HG03175 (cell line): ENCODE measurements around the gene PAN2.
A peak's percentile ranks its signal among the peaks of the same experiment; 100 is the strongest.
"Not testable (repeated sequence)": the region's sequence is repeated elsewhere in the genome, so short reads cannot be mapped to it uniquely, and the experiment has no call there.

Experiments used
- ATAC-seq: cut with Tn5 transposase; IDR thresholded peaks from one replicate; pipeline ENCODE4 v1.9.1; 2021; ENCODE audit warnings: mild to moderate bottlenecking, moderate library complexity; ENCODE audit not compliant: unreplicated experiment

PAN2 gene

DNA sequence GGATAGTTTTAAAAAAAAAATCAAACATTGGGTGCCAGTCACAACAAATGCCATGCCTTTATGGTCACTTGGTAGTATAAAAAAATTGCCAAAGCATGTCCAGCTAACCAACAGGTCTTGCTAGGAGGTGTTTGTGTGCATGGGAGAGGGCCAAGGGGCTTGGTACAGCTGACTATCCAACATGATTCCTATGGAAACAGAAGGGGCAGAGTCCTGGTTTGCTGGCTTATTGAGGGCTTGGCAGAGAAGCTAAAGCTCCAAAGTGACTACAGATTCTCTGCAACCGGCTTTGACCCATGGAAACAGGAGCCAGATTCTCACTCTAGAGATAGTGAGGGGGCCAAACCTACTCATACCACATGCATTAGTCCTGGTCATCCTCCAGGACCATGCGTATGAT is 61.3 kb downstream of the PAN2 start:
- ATAC-seq, result not testable (repeated sequence)

DNA sequence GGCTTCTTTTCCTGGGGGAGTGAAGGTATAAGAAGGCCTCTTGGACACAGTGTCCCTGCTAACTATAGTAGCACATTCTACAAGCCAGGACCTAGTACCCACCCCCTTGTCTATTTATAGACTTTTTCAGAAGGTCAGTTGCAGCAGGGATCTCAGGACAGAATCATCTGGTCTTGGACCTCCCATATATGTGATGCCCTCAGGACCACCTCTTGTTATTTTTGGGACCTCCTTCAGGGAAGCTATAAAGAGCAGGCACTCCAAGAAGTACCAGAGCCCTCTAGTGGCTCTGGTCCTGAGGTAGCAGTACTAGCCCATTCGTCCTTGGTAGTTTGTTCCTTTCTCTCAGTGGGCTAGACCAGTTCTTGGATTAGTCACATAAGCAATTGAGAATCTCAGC is 62.8 kb downstream of the PAN2 start:
- ATAC-seq, result no peak

DNA sequence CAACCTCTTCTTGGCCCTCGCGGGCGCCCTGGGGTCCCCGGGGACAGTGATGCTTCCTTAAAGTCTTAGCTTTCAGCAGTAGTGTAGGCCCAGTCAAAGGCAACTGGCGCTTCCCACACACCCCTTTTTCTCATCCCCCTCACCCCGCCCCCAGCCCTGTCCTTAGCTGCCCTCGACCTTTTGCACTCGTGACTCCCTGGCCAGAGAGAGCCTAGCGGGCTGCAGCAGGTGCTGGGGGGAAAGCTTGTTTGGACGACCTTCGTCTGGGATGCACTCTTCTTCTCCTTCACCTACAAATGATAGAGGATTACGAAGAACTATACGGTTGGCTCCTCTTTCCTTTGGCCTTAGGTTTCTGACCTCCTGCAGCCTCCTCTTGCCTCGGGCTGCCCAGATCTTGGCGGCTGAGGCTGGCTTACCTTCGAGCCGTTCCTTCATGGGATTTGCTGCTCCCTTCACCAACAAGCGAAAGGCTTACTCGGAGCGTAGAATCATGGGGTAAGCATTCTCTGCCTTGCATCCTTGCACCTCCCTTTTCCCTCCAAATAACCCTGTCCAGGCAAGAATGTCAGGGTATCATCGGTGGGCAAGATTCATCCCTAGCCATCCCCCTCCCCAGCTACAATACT is 66.2 kb downstream of the PAN2 start:
- peak; percentile 20 for ATAC-seq

DNA sequence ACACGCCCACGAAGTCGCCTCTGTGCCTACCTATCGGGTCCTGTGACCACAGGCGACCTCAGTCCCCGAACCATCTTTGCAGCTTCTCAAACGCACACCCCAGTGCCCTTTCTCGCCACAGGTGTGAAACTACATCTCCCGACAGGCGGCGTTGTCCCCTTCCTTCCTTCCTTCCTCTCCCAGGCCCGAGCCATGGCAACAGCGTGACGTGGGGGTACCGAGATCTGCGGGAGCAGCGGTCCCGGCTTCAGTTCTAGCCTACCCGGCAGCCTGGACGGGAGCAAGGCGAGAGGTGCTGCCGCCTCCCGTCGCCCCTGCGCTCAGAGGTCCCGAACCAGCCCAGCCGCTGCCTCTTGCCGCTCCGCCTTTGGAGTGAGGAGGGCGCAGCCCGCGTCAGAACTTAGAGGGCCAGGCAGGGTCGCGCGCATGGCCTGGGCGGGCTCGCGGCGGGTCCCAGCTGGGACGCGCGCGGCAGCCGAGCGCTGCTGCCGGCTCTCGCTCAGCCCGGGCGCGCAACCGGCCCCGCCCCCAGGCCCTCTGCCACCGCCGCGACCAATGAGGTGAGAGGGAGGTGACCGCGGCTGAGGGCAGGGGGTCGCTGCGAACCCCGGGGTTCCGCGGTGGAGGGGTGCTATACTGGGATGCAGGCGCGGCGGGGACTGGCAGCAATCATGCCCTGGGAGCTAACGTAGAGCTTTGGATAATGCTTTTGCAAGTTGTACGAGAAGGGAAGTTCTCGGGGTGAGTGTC is 66.9 kb downstream of the PAN2 start, which contains the start of gene COQ10A:
COQ10A (plus strand) TSS at position 250 of the 750 bp plus-strand sequence; CDS start at position 427, 177 bp downstream.
- peak; percentile 94 for ATAC-seq
